Measurements from ENCODE around the gene FLRT2. TPM values are rescaled to one million over a fixed set of nuclear protein-coding genes. Genes with fewer than 3 reads are reported as not detected.

Gene FLRT2
- total and polyA plus RNA-seq, 4 donors = 0.46 to 91.4 (median 14.0) TPM

- Histone ChIP-seq H3K4me1 (ENCODE audit: control insufficient read depth in 1 of 2, insufficient read depth in 2 of 2, low read length in 2 of 2) (no peaks in the 10 kb centered on the region), H3K36me3 (ENCODE audit: control insufficient read depth in 1 of 2, insufficient read depth in 2 of 2, low read length in 1 of 2) (peaks cover 0 to 2% of the 10 kb centered on the region in 2 donors), H3K9me3 (ENCODE audit: control insufficient read depth, low read length) (no peaks in the 10 kb centered on the region), H3K27me3 (ENCODE audit: control insufficient read depth in 1 of 2, insufficient read depth in 2 of 2, low read length in 1 of 2) (no peaks in the 10 kb centered on the region), H3K4me3 (ENCODE audit: low read length in 2 of 2) (no peak overlapping the region), H3K27ac (ENCODE audit: low read depth in 1 of 2, low read length in 2 of 2) (no peak overlapping the region)
- ATAC-seq (ENCODE audit: low FRiP score) (no peak), DNase-seq (no peak)
- 94 to 98% methylated on average over 3 of the region's 3 CpGs for WGBS, 2 donors
- intact Hi-C loops (cut with DNase I) = no loop called here
Measured at GRCh38 chr14:85618978-85619377, 89.0 kb downstream of the FLRT2 start.

- WGBS, 2 donors = 76 to 79% methylated on average over 6 of the region's 6 CpGs
- intact Hi-C loops (cut with DNase I) = no loop called here
Measured at GRCh38 chr14:85619851-85620250, 89.9 kb downstream of the FLRT2 start.

GRCh38 chr14:85620947-85621346, 91.0 kb downstream of the FLRT2 start:
- DNase-seq = no peak
- Histone ChIP-seq H3K36me3 (ENCODE audit: control insufficient read depth in 1 of 2, insufficient read depth in 2 of 2, low read length in 1 of 2) (peaks cover 0 to 2% of the 10 kb centered on the region in 2 donors), H3K27me3 (ENCODE audit: control insufficient read depth in 1 of 2, insufficient read depth in 2 of 2, low read length in 1 of 2) (no peaks in the 10 kb centered on the region), H3K27ac (ENCODE audit: low read depth in 1 of 2, low read length in 2 of 2) (no peak overlapping the region), H3K4me3 (ENCODE audit: low read length in 2 of 2) (no peak overlapping the region), H3K4me1 (ENCODE audit: control insufficient read depth in 1 of 2, insufficient read depth in 2 of 2, low read length in 2 of 2) (no peaks in the 10 kb centered on the region), H3K9me3 (ENCODE audit: control insufficient read depth, low read length) (no peaks in the 10 kb centered on the region)
- 90 to 92% methylated on average over 3 of the region's 3 CpGs for WGBS, 2 donors
- intact Hi-C loops (cut with DNase I) = no loop called here
- ATAC-seq (ENCODE audit: low FRiP score) = no peak

More at GRCh38 chr14:85619851-85620250, 89.9 kb downstream of the FLRT2 start:
- DNase-seq (no peak), ATAC-seq (ENCODE audit: low FRiP score) (no peak)
- Histone ChIP-seq H3K27ac (ENCODE audit: low read depth in 1 of 2, low read length in 2 of 2) (no peak overlapping the region), H3K4me1 (ENCODE audit: control insufficient read depth in 1 of 2, insufficient read depth in 2 of 2, low read length in 2 of 2) (no peaks in the 10 kb centered on the region), H3K27me3 (ENCODE audit: control insufficient read depth in 1 of 2, insufficient read depth in 2 of 2, low read length in 1 of 2) (no peaks in the 10 kb centered on the region), H3K9me3 (ENCODE audit: control insufficient read depth, low read length) (no peaks in the 10 kb centered on the region), H3K4me3 (ENCODE audit: low read length in 2 of 2) (no peak overlapping the region), H3K36me3 (ENCODE audit: control insufficient read depth in 1 of 2, insufficient read depth in 2 of 2, low read length in 1 of 2) (peaks cover 0 to 2% of the 10 kb centered on the region in 2 donors)

GRCh38 chr14:85622106-85622505, 92.2 kb downstream of the FLRT2 start:
- Histone ChIP-seq H3K9me3 (ENCODE audit: control insufficient read depth, low read length) (no peaks in the 10 kb centered on the region), H3K4me1 (ENCODE audit: control insufficient read depth in 1 of 2, insufficient read depth in 2 of 2, low read length in 2 of 2) (no peaks in the 10 kb centered on the region), H3K4me3 (ENCODE audit: low read length in 2 of 2) (no peak overlapping the region), H3K27ac (ENCODE audit: low read depth in 1 of 2, low read length in 2 of 2) (no peak overlapping the region), H3K27me3 (ENCODE audit: control insufficient read depth in 1 of 2, insufficient read depth in 2 of 2, low read length in 1 of 2) (no peaks in the 10 kb centered on the region), H3K36me3 (ENCODE audit: control insufficient read depth in 1 of 2, insufficient read depth in 2 of 2, low read length in 1 of 2) (peaks cover 0 to 2% of the 10 kb centered on the region in 2 donors)
- intact Hi-C loops (cut with DNase I) = no loop called here
- DNase-seq (no peak), ATAC-seq (ENCODE audit: low FRiP score) (no peak)
- 97 to 98% methylated on average over 13 of the region's 13 CpGs for whole genome bisulfite sequencing, 2 donors

- Histone ChIP-seq H3K4me1 (ENCODE audit: control insufficient read depth in 1 of 2, insufficient read depth in 2 of 2, low read length in 2 of 2) (no peaks in the 10 kb centered on the region), H3K9me3 (ENCODE audit: control insufficient read depth, low read length) (no peaks in the 10 kb centered on the region), H3K36me3 (ENCODE audit: control insufficient read depth in 1 of 2, insufficient read depth in 2 of 2, low read length in 1 of 2) (peaks cover 0 to 2% of the 10 kb centered on the region in 2 donors), H3K27me3 (ENCODE audit: control insufficient read depth in 1 of 2, insufficient read depth in 2 of 2, low read length in 1 of 2) (no peaks in the 10 kb centered on the region), H3K27ac (ENCODE audit: low read depth in 1 of 2, low read length in 2 of 2) (no peak overlapping the region), H3K4me3 (ENCODE audit: low read length in 2 of 2) (no peak overlapping the region)
- 95% methylated on average over 27 of the region's 27 CpGs for WGBS, 2 donors
- no peak for DNase-seq
- no peak for ATAC-seq (ENCODE audit: low FRiP score)
- intact Hi-C loops (cut with DNase I) = no loop called here
Measured at GRCh38 chr14:85622986-85623685, 93.2 kb downstream of the FLRT2 start.

- DNase-seq = no peak
- peaks cover 0 to 2% of the 10 kb centered on the region in 2 donors for H3K36me3 ChIP-seq (ENCODE audit: control insufficient read depth in 1 of 2, insufficient read depth in 2 of 2, low read length in 1 of 2)
- H3K4me1 ChIP-seq (ENCODE audit: control insufficient read depth in 1 of 2, insufficient read depth in 2 of 2, low read length in 2 of 2) = no peaks in the 10 kb centered on the region
- H3K27me3 ChIP-seq (ENCODE audit: control insufficient read depth in 1 of 2, insufficient read depth in 2 of 2, low read length in 1 of 2) = no peaks in the 10 kb centered on the region
- no peak overlapping the region for H3K27ac ChIP-seq (ENCODE audit: low read depth in 1 of 2, low read length in 2 of 2)
- no peaks in the 10 kb centered on the region for H3K9me3 ChIP-seq (ENCODE audit: control insufficient read depth, low read length)
- 87 to 91% methylated on average over 3 of the region's 3 CpGs for WGBS, 2 donors
- no peak overlapping the region for H3K4me3 ChIP-seq (ENCODE audit: low read length in 2 of 2)
- ATAC-seq (ENCODE audit: low FRiP score) = no peak
- intact Hi-C loops (cut with DNase I) = no loop called here
Measured at GRCh38 chr14:85625925-85626585, 96.1 kb downstream of the FLRT2 start.

GRCh38 chr14:85634205-85634604, 104.3 kb downstream of the FLRT2 start:
- H3K4me1 ChIP-seq (ENCODE audit: control insufficient read depth in 1 of 2, insufficient read depth in 2 of 2, low read length in 2 of 2) = no peaks in the 10 kb centered on the region
- intact Hi-C loops (cut with DNase I) = no loop called here
- H3K4me3 ChIP-seq (ENCODE audit: low read length in 2 of 2) = no peak overlapping the region
- H3K27ac ChIP-seq (ENCODE audit: low read depth in 1 of 2, low read length in 2 of 2) = no peak overlapping the region
- ATAC-seq (ENCODE audit: low FRiP score) = no peak
- H3K27me3 ChIP-seq (ENCODE audit: control insufficient read depth in 1 of 2, insufficient read depth in 2 of 2, low read length in 1 of 2) = no peaks in the 10 kb centered on the region
- no peak for DNase-seq
- H3K36me3 ChIP-seq (ENCODE audit: control insufficient read depth in 1 of 2, insufficient read depth in 2 of 2, low read length in 1 of 2) = no peaks in the 10 kb centered on the region
- H3K9me3 ChIP-seq (ENCODE audit: control insufficient read depth, low read length) = no peaks in the 10 kb centered on the region

GRCh38 chr14:85644211-85644610, 114.3 kb downstream of the FLRT2 start:
- H3K27me3 ChIP-seq (ENCODE audit: control insufficient read depth in 1 of 2, insufficient read depth in 2 of 2, low read length in 1 of 2) = no peaks in the 10 kb centered on the region
- 90 to 92% methylated on average over 2 of the region's 2 CpGs for WGBS, 2 donors
- H3K27ac ChIP-seq (ENCODE audit: low read depth in 1 of 2, low read length in 2 of 2) = no peak overlapping the region
- no peaks in the 10 kb centered on the region for H3K9me3 ChIP-seq (ENCODE audit: control insufficient read depth, low read length)
- H3K4me3 ChIP-seq (ENCODE audit: low read length in 2 of 2) = no peak overlapping the region
- H3K36me3 ChIP-seq (ENCODE audit: control insufficient read depth in 1 of 2, insufficient read depth in 2 of 2, low read length in 1 of 2) = no peaks in the 10 kb centered on the region
- H3K4me1 ChIP-seq (ENCODE audit: control insufficient read depth in 1 of 2, insufficient read depth in 2 of 2, low read length in 2 of 2) = no peaks in the 10 kb centered on the region
- ATAC-seq (ENCODE audit: low FRiP score) (no peak), DNase-seq (no peak)
- intact Hi-C loops (cut with DNase I) = no loop called here

GRCh38 chr14:85653029-85653428, 123.1 kb downstream of the FLRT2 start:
- H3K27me3 ChIP-seq (ENCODE audit: control insufficient read depth in 1 of 2, insufficient read depth in 2 of 2, low read length in 1 of 2) = no peaks in the 10 kb centered on the region
- no peaks in the 10 kb centered on the region for H3K36me3 ChIP-seq (ENCODE audit: control insufficient read depth in 1 of 2, insufficient read depth in 2 of 2, low read length in 1 of 2)
- intact Hi-C loops (cut with DNase I) = no loop called here
- H3K4me1 ChIP-seq (ENCODE audit: control insufficient read depth in 1 of 2, insufficient read depth in 2 of 2, low read length in 2 of 2) = no peaks in the 10 kb centered on the region
- no peak overlapping the region for H3K27ac ChIP-seq (ENCODE audit: low read depth in 1 of 2, low read length in 2 of 2)
- H3K9me3 ChIP-seq (ENCODE audit: control insufficient read depth, low read length) = no peaks in the 10 kb centered on the region
- ATAC-seq (ENCODE audit: low FRiP score) (no peak), DNase-seq (no peak)
- 98 to 100% methylated on average over 2 of the region's 2 CpGs for WGBS, 2 donors
- no peak overlapping the region for H3K4me3 ChIP-seq (ENCODE audit: low read length in 2 of 2)
